ENCODE measurements around the gene VASN.

Gene VASN

GRCh38 chr16:4403133-4403949, 31.7 kb downstream of the VASN start:
- TF ChIP-seq CTCF (IDR thresholded peaks at IDR 0.05; ENCODE audit: insufficient read depth, low read length, poor library complexity, severe bottlenecking), result no peak
- no peak for DNase-seq (ENCODE audit: extremely low read depth, insufficient read length)
- H3K4me3 ChIP-seq (replicated peaks; ENCODE audit: low read depth, low read length), result no peak overlapping the region
- H3K36me3 ChIP-seq (ENCODE audit: control insufficient read depth, insufficient read depth, low read length), result peaks cover 37% of the 10 kb centered on the region
- H3K27me3 ChIP-seq (replicated peaks; ENCODE audit: control insufficient read depth, insufficient read depth, low read length), result no peaks in the 10 kb centered on the region

GRCh38 chr16:4404247-4404966, 32.8 kb downstream of the VASN start:
- TF ChIP-seq CTCF (IDR thresholded peaks at IDR 0.05; ENCODE audit: insufficient read depth, low read length, poor library complexity, severe bottlenecking), result peak; percentile 68
- no peak for DNase-seq (ENCODE audit: extremely low read depth, insufficient read length)
- H3K4me3 ChIP-seq (replicated peaks; ENCODE audit: low read depth, low read length), result no peak overlapping the region
- no peaks in the 10 kb centered on the region for H3K27me3 ChIP-seq (replicated peaks; ENCODE audit: control insufficient read depth, insufficient read depth, low read length)
- H3K36me3 ChIP-seq (ENCODE audit: control insufficient read depth, insufficient read depth, low read length), result peaks cover 45% of the 10 kb centered on the region

- DNase-seq (ENCODE audit: extremely low read depth, insufficient read length), result no peak
- TF ChIP-seq CTCF (IDR thresholded peaks at IDR 0.05; ENCODE audit: insufficient read depth, low read length, poor library complexity, severe bottlenecking), result no peak
- H3K4me3 ChIP-seq (replicated peaks; ENCODE audit: low read depth, low read length), result no peak overlapping the region
- peaks cover 50% of the 10 kb centered on the region for H3K36me3 ChIP-seq (ENCODE audit: control insufficient read depth, insufficient read depth, low read length)
- no peaks in the 10 kb centered on the region for H3K27me3 ChIP-seq (replicated peaks; ENCODE audit: control insufficient read depth, insufficient read depth, low read length)
Observed at GRCh38 chr16:4404967-4405696, 33.5 kb downstream of the VASN start.

GRCh38 chr16:4407543-4408322, 36.1 kb downstream of the VASN start:
- no peak overlapping the region for H3K4me3 ChIP-seq (replicated peaks; ENCODE audit: low read depth, low read length)
- H3K36me3 ChIP-seq (ENCODE audit: control insufficient read depth, insufficient read depth, low read length), result peaks cover 55% of the 10 kb centered on the region
- H3K27me3 ChIP-seq (replicated peaks; ENCODE audit: control insufficient read depth, insufficient read depth, low read length), result no peaks in the 10 kb centered on the region
- no peak for TF ChIP-seq CTCF (IDR thresholded peaks at IDR 0.05; ENCODE audit: insufficient read depth, low read length, poor library complexity, severe bottlenecking)
- no peak for DNase-seq (ENCODE audit: extremely low read depth, insufficient read length)

- Histone ChIP-seq H3K4me3 (replicated peaks; ENCODE audit: low read depth, low read length) (no peak overlapping the region), H3K36me3 (ENCODE audit: control insufficient read depth, insufficient read depth, low read length) (peaks cover 54% of the 10 kb centered on the region), H3K27me3 (replicated peaks; ENCODE audit: control insufficient read depth, insufficient read depth, low read length) (no peaks in the 10 kb centered on the region)
- no peak for DNase-seq (ENCODE audit: extremely low read depth, insufficient read length)
- TF ChIP-seq CTCF (IDR thresholded peaks at IDR 0.05; ENCODE audit: insufficient read depth, low read length, poor library complexity, severe bottlenecking), result no peak
Observed at GRCh38 chr16:4408323-4408690, 36.7 kb downstream of the VASN start.

All from GM06990 (cell line).